NB4 (cell line): ENCODE results near the gene NOP53.

Source experiments
- CTCF ChIP-seq: IDR thresholded peaks from one replicate; pipeline ENCODE4 v1.5.1; 2012; ENCODE audit warnings: low read depth, low read length
- POLR2A ChIP-seq: IDR thresholded peaks from 2 replicates; pipeline ENCODE4 v1.6.1; 2011; ENCODE audit warnings: mild to moderate bottlenecking; ENCODE audit not compliant: insufficient read length; ENCODE audit errors: extremely low read depth

- TF ChIP-seq CTCF (no peak), POLR2A (no peak)
Observed at GRCh38 chr19:47698631-47699359, 46.6 kb upstream of the NOP53 start.
